PFSK-1 (cell line): ENCODE results near the gene HCFC1.

ENCODE experiments used
- FOXP2 ChIP-seq: optimal IDR thresholded peaks from 2 replicates; pipeline ENCODE3; 2011; ENCODE audit warnings: borderline replicate concordance, control low read depth, inconsistent platforms; ENCODE audit not compliant: insufficient read depth; ENCODE audit errors: extremely low read length, extremely low read depth
- POLR2AphosphoS5 ChIP-seq: IDR thresholded peaks from 2 replicates; pipeline ENCODE4 v1.6.1; 2012; ENCODE audit warnings: low read depth, mild to moderate bottlenecking, control low read depth, low read length, moderate library complexity
- REST ChIP-seq, 2 experiments: IDR thresholded peaks; 2 replicates each; pipeline versions ENCODE4 v1.6.1 to v1.8.0; 2011 to 2012; ENCODE audit warnings: low read depth in 2 of 2, low read length in 2 of 2, control low read depth in 1 of 2, inconsistent platforms in 1 of 2, mild to moderate bottlenecking in 1 of 2, moderate library complexity in 1 of 2; ENCODE audit not compliant: insufficient read depth in 1 of 2
- SIN3A ChIP-seq: IDR thresholded peaks from 2 replicates; pipeline ENCODE4 v1.6.1; 2012; ENCODE audit warnings: mild to moderate bottlenecking, low read length, moderate library complexity, borderline replicate concordance; ENCODE audit not compliant: insufficient read depth
- TAF1 ChIP-seq: IDR thresholded peaks from 2 replicates; pipeline ENCODE4 v1.6.1; 2012; ENCODE audit warnings: low read length, control low read depth, borderline replicate concordance; ENCODE audit not compliant: insufficient read depth

The HCFC1 gene

GRCh38 chrX:153958605-153959004 lies 13.0 kb downstream of the HCFC1 start:
- TF ChIP-seq POLR2AphosphoS5 = no peak
- no peak for TF ChIP-seq SIN3A
- no peak for TF ChIP-seq REST (IDR thresholded peaks at IDR 0.05; ENCODE audit: insufficient read depth in 1 of 2, low read depth in 2 of 2, low read length in 2 of 2)
- TF ChIP-seq FOXP2 = no peak
- no peak for TF ChIP-seq TAF1

DNA sequence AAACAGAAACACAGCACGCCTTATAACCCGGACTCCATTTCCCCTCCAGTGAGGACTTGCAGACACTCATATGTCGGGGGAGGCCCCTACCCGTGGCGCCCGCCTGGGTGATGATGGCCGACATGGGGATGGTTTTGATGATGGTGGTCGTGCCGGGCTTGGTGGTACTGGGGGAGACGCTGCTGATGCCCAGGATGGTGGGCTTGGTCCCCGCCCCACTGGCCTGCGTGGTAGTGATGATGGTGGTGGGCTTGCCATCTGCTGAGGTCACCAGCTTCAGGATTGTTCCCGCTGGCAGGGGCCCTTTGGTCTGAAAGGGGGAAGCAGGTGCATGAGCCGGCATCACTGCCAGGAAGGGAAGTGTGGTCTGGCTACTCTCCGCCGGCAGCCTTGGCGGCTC lies 14.4 kb downstream of the HCFC1 start:
- no peak for TF ChIP-seq REST (IDR thresholded peaks at IDR 0.05; ENCODE audit: insufficient read depth in 1 of 2, low read depth in 2 of 2, low read length in 2 of 2)
- TF ChIP-seq FOXP2 = no peak
- TF ChIP-seq POLR2AphosphoS5 = no peak
- TF ChIP-seq TAF1 = no peak
- no peak for TF ChIP-seq SIN3A

DNA sequence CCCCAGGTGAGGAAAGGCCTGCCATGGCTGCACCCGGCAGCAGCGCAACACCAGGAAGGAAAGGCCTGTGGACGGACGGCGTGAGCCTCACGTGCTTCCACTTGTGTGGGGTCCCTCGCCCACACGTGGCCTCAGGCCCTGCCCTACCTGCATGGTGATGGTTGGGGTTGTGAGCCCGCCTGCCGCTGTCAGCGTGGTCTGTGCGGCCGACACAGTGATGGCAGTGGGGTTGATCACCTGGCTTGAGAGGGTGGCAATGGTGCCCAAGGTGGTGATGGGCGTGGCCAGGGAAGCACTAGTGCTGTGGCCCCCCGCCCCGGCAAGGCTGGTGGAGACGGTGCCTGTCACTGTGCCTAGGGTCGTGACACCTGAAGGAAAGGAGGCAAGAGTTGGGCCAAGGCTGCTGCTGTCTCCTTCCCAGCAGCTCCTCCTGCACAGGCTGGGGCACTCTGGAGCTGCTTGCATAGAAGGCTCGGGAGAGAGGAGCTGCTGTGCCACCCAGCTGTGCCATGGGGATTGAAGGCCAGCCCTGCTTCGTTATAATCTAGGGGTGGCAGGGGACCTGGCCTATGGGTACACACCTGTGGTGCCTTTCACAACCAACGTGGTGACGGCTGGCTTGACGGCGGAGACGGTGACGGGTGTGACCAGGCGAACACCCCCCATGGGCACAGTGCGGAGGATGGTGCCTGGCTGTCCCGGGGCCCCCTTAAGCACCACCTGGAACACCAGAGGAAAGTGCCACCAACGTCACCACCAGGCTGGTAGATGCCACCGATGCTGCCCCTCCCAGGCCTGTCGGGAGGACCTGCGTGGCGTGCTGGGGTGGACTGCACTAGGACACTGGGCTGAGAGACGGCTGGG lies 15.3 kb downstream of the HCFC1 start:
- TF ChIP-seq SIN3A = no peak
- no peak for TF ChIP-seq POLR2AphosphoS5
- TF ChIP-seq FOXP2 = no peak
- TF ChIP-seq REST (IDR thresholded peaks at IDR 0.05; ENCODE audit: insufficient read depth in 1 of 2, low read depth in 2 of 2, low read length in 2 of 2) = no peak
- TF ChIP-seq TAF1 = no peak

DNA sequence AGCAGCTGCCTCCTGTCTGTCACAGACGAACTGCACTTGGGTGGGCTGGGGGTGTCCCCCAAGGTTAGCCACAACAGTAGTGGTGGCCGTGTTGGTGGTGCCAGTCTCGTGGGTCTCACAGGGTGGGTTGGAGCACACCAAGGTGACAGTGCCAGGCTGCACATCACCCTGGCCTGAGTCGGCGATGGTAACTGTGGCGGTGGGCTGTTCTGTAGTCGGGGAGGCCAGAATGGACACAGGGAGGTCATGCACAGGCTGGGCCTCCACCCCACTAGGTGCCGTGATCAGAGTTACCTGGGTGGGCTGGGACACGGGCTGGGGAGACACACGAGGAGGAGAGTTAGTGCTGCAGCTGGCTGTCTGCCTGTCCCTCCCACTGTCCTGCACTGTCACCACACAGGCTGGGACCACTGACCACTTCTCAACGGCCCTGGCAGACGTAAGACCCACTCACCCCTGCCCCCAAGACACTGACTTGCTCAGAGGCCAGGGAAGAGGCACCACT lies 16.3 kb downstream of the HCFC1 start:
- TF ChIP-seq POLR2AphosphoS5 (no peak), REST (IDR thresholded peaks at IDR 0.05; ENCODE audit: insufficient read depth in 1 of 2, low read depth in 2 of 2, low read length in 2 of 2) (no peak), TAF1 (no peak)
